ENCODE measurements around the gene WIPF3.
A peak's percentile ranks its signal among the peaks of the same experiment; 100 is the strongest.

Gene WIPF3

GRCh38 chr7:29915481-29916215 is 109.3 kb downstream of the WIPF3 start:
- no peak for DNase-seq (ENCODE audit: low spot score)

- DNase-seq (ENCODE audit: low spot score): no peak
Measured at GRCh38 chr7:29917641-29918040, 111.3 kb downstream of the WIPF3 start.

GRCh38 chr7:29918850-29919249 is 112.5 kb downstream of the WIPF3 start:
- DNase-seq (ENCODE audit: low spot score): no peak

GRCh38 chr7:29919790-29920189 is 113.5 kb downstream of the WIPF3 start:
- no peak for DNase-seq (ENCODE audit: low spot score)

- DNase-seq (ENCODE audit: low spot score): no peak
Measured at GRCh38 chr7:29920491-29920890, 114.2 kb downstream of the WIPF3 start.

- peak; percentile 47 for DNase-seq (ENCODE audit: low spot score)
Measured at GRCh38 chr7:29921404-29922010, 115.2 kb downstream of the WIPF3 start.

- no peak for DNase-seq (ENCODE audit: low spot score)
Measured at GRCh38 chr7:29922921-29923700, 116.8 kb downstream of the WIPF3 start.

- no peak for DNase-seq (ENCODE audit: low spot score)
Measured at GRCh38 chr7:29924006-29924405, 117.7 kb downstream of the WIPF3 start.

GRCh38 chr7:29924684-29925083 is 118.4 kb downstream of the WIPF3 start:
- no peak for DNase-seq (ENCODE audit: low spot score)

- DNase-seq (ENCODE audit: low spot score): no peak
Measured at GRCh38 chr7:29926216-29926615, 119.9 kb downstream of the WIPF3 start.

- DNase-seq (ENCODE audit: low spot score): no peak
Measured at GRCh38 chr7:29926741-29927140, 120.4 kb downstream of the WIPF3 start.

GRCh38 chr7:29929018-29929807 is 122.9 kb downstream of the WIPF3 start:
- DNase-seq (ENCODE audit: low spot score): no peak

GRCh38 chr7:29935111-29935510 is 128.8 kb downstream of the WIPF3 start:
- no peak for DNase-seq (ENCODE audit: low spot score)

- DNase-seq (ENCODE audit: low spot score): no peak
Measured at GRCh38 chr7:29937132-29937531, 130.8 kb downstream of the WIPF3 start.

- no peak for DNase-seq (ENCODE audit: low spot score)
Measured at GRCh38 chr7:29940199-29940598, 133.9 kb downstream of the WIPF3 start.

GRCh38 chr7:29945259-29945809 is 139.0 kb downstream of the WIPF3 start:
- no peak for DNase-seq (ENCODE audit: low spot score)

GRCh38 chr7:29946428-29947186 is 140.3 kb downstream of the WIPF3 start:
- no peak for DNase-seq (ENCODE audit: low spot score)

GRCh38 chr7:29948587-29948986 is 142.3 kb downstream of the WIPF3 start:
- DNase-seq (ENCODE audit: low spot score): no peak

- DNase-seq (ENCODE audit: low spot score): no peak
Measured at GRCh38 chr7:29950480-29950879, 144.2 kb downstream of the WIPF3 start.

- DNase-seq (ENCODE audit: low spot score): no peak
Measured at GRCh38 chr7:29951206-29951605, 144.9 kb downstream of the WIPF3 start.

GRCh38 chr7:29953726-29954347 is 147.5 kb downstream of the WIPF3 start:
- no peak for DNase-seq (ENCODE audit: low spot score)
